ENCODE measurements around the gene CBLB. TPM values are rescaled to one million over a fixed set of nuclear protein-coding genes. Genes with fewer than 3 reads are reported as not detected.

CBLB gene
- total RNA-seq, 2 experiments from 2014 or later = 24.5 to 38.5 TPM

GRCh38 chr3:105843994-105844393 lies 24.8 kb downstream of the CBLB start:
- Histone ChIP-seq H3K4me1 (ENCODE audit: insufficient read depth, low read length, poor library complexity, severe bottlenecking) (peaks cover 30% of the 10 kb centered on the region), H3K4me3 (ENCODE audit: low read depth, low read length, poor library complexity, severe bottlenecking) (no peak overlapping the region), H3K9me2 (ENCODE audit: insufficient read depth, low read length) (no peaks in the 10 kb centered on the region), H3K27ac (ENCODE audit: low read depth, low read length, poor library complexity, severe bottlenecking) (no peak overlapping the region), H2AFZ (ENCODE audit: low read length) (no peak overlapping the region), H3K9me3 (ENCODE audit: low read length) (no peaks in the 10 kb centered on the region), H4K20me1 (ENCODE audit: insufficient read depth, low read length) (no peaks in the 10 kb centered on the region), H3K4me2 (ENCODE audit: low read length) (no peak overlapping the region), H3K36me3 (ENCODE audit: insufficient read depth, low read length) (peaks cover 12% of the 10 kb centered on the region; the same call in 1 of the 2 replicates), H3K79me2 (ENCODE audit: insufficient read depth, low read depth, low read length) (no peaks in the 10 kb centered on the region)
- ChIA-PET CTCF (ENCODE audit: unreplicated experiment) (no interaction called here), POLR2A (interaction anchor here (1.3 to 1.6 kb wide), 3 partner anchors 8 to 16 kb away, joined by 3 to 8 read pairs (median 7); no protein-coding TSS in a partner anchor)
- BruUV-seq (replicated peaks) = no TSS peak
- no peak for TF ChIP-seq EZH2phosphoT487 (IDR thresholded peaks at IDR 0.05; ENCODE audit: borderline replicate concordance, low read depth, low read length)
- TF ChIP-seq CTCF (conservative IDR thresholded peaks at IDR 0.05; ENCODE audit: low read length) = no peak
- intact Hi-C loops (cut with micrococcal nuclease; ENCODE audit: unreplicated experiment) = no loop called here
- DNase-seq (ENCODE audit: low spot score) = no peak

GRCh38 chr3:105842943-105843342 lies 25.9 kb downstream of the CBLB start:
- intact Hi-C loops (cut with micrococcal nuclease; ENCODE audit: unreplicated experiment) = no loop called here
- CTCF ChIA-PET (ENCODE audit: unreplicated experiment) = no interaction called here
- H3K79me2 ChIP-seq (ENCODE audit: insufficient read depth, low read depth, low read length) = no peaks in the 10 kb centered on the region
- no TSS peak for BruUV-seq (replicated peaks)
- no peak overlapping the region for H3K4me2 ChIP-seq (ENCODE audit: low read length)
- H3K9me2 ChIP-seq (ENCODE audit: insufficient read depth, low read length) = no peaks in the 10 kb centered on the region
- H4K20me1 ChIP-seq (ENCODE audit: insufficient read depth, low read length) = no peaks in the 10 kb centered on the region
- no peak overlapping the region for H3K27ac ChIP-seq (ENCODE audit: low read depth, low read length, poor library complexity, severe bottlenecking)
- POLR2A ChIA-PET = no interaction called here
- TF ChIP-seq CTCF (conservative IDR thresholded peaks at IDR 0.05; ENCODE audit: low read length) (no peak), EZH2phosphoT487 (IDR thresholded peaks at IDR 0.05; ENCODE audit: borderline replicate concordance, low read depth, low read length) (no peak)
- no peaks in the 10 kb centered on the region for H3K9me3 ChIP-seq (ENCODE audit: low read length)
- H2AFZ ChIP-seq (ENCODE audit: low read length) = no peak overlapping the region
- peaks cover 37% of the 10 kb centered on the region for H3K4me1 ChIP-seq (ENCODE audit: insufficient read depth, low read length, poor library complexity, severe bottlenecking)
- no peak for DNase-seq (ENCODE audit: low spot score)
- H3K36me3 ChIP-seq (ENCODE audit: insufficient read depth, low read length) = peaks cover 12% of the 10 kb centered on the region; the same call in 1 of the 2 replicates
- H3K4me3 ChIP-seq (ENCODE audit: low read depth, low read length, poor library complexity, severe bottlenecking) = no peak overlapping the region

GRCh38 chr3:105842449-105842848 lies 26.4 kb downstream of the CBLB start:
- Histone ChIP-seq H3K4me3 (ENCODE audit: low read depth, low read length, poor library complexity, severe bottlenecking) (no peak overlapping the region), H3K4me1 (ENCODE audit: insufficient read depth, low read length, poor library complexity, severe bottlenecking) (peaks cover 37% of the 10 kb centered on the region), H3K4me2 (ENCODE audit: low read length) (no peak overlapping the region), H2AFZ (ENCODE audit: low read length) (no peak overlapping the region), H3K27ac (ENCODE audit: low read depth, low read length, poor library complexity, severe bottlenecking) (no peak overlapping the region), H3K36me3 (ENCODE audit: insufficient read depth, low read length) (peaks cover 12% of the 10 kb centered on the region; the same call in 1 of the 2 replicates), H3K79me2 (ENCODE audit: insufficient read depth, low read depth, low read length) (no peaks in the 10 kb centered on the region), H3K9me3 (ENCODE audit: low read length) (no peaks in the 10 kb centered on the region), H3K9me2 (ENCODE audit: insufficient read depth, low read length) (no peaks in the 10 kb centered on the region), H4K20me1 (ENCODE audit: insufficient read depth, low read length) (no peaks in the 10 kb centered on the region)
- no TSS peak for BruUV-seq (replicated peaks)
- TF ChIP-seq EZH2phosphoT487 (IDR thresholded peaks at IDR 0.05; ENCODE audit: borderline replicate concordance, low read depth, low read length) = no peak
- TF ChIP-seq CTCF (conservative IDR thresholded peaks at IDR 0.05; ENCODE audit: low read length) = no peak
- intact Hi-C loops (cut with micrococcal nuclease; ENCODE audit: unreplicated experiment) = no loop called here
- DNase-seq (ENCODE audit: low spot score) = no peak
- POLR2A ChIA-PET = no interaction called here
- CTCF ChIA-PET (ENCODE audit: unreplicated experiment) = no interaction called here

Data from OCI-LY7 (cell line).